CD4-positive, alpha-beta T cell treated with Interleukin-10 for 1 hour (primary cell): Measurements from ENCODE around the gene ZNF283.
"Not testable (repeated sequence)": the region's sequence is repeated elsewhere in the genome, so short reads cannot be mapped to it uniquely, and the experiment has no call there.

Source experiments
- DNase-seq: peaks from one replicate; pipeline ENCODE4 v3.0.0-alpha.2; 2020

The ZNF283 gene

DNA sequence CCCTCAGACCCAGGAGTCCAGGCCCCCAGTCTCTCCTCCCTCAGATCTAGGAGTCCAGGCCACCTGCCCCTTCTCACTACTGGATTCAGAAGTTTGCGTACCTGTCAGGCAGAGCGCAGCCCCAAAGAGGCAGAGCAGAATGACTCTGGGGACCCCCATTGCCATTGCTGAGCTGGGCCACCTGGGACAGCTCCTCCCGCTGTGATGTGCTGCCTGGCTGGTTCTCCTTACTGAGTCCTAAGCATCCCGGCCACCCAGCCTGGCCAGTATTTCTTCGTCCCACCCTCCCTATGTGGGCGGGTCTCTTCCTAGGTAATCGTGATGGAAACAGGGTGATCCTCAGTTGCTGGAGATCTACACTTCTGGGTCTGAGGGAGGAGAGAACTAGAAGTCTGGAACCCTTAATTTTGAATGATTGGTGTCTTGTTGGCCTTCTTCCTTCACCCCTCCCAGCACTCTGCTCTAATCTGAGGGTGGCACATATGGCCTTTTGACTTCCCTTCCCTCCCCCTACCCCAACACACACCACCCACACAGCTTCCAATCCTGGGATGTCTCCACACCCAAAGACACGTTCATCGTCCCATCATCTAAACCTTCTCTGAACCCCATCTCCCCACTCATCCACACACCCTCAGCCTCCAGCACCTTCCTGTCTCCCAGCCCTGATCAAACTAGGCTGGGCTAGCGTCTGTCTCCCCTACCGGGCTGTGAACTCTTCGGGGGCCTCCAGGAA, 24.7 kb upstream of the ZNF283 start, which contains the start of gene LYPD5:
Gene LYPD5 (minus strand): TSS at position 232 of the 736 bp plus-strand sequence. CDS start 67 bp downstream, at position 165.
- DNase-seq: no peak

DNA sequence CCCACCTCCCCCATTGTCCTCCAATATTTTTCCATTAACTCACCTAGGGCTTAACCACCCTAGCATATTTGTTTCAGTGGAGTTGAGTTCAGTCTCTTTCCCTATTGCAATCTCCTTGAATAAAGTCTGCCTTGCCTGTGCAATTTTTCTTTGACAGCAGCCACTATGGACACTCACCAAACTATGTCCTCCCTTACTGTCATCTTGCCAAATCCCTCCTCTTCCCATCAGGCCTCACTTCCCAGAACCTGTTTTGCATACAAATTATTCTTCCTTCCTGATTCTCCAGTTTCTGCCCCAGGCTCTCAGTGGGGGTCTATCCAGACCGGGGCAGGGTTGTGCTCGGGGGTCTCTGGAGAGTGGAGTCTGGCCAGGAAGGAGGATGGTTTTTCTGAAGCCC, 22.7 kb upstream of the ZNF283 start:
- no peak for DNase-seq

DNA sequence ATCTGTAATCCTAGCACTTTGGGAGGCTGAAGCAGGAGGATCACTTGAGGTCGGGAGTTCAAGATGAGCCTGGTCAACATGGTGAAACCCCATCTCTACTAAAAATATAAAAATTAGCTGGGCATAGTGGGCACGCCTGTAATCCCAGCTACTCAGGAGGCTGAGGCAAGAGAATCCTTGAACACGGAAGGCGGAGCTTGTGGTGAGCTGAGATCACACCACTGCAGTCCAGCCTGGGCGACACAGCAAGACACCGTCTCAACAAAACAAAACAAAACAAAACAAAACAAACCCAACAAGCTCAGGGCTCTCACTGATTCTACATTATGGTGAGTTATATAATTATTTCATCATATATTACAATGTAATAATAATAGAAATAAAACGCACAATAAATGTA, 20.7 kb upstream of the ZNF283 start:
- DNase-seq: not testable (repeated sequence)

DNA sequence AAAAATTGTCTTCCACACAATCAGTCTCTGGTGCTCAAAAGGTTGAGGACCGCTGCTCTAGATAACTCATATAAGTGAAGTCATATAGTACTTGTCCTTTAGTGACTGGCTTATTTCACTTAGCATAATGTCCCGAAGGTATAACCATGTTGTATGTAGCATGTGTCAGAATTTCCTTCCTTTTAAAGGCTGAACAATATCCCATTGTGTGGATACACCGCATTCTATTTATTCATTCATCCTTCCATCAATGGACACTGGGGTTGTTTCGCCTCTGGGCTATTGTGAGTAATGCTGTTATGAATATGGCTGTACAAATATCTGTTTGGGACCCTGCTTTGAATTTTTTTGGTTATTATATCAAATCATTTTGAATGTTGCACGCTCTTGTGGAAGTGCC, 20.3 kb upstream of the ZNF283 start:
- no peak for DNase-seq

DNA sequence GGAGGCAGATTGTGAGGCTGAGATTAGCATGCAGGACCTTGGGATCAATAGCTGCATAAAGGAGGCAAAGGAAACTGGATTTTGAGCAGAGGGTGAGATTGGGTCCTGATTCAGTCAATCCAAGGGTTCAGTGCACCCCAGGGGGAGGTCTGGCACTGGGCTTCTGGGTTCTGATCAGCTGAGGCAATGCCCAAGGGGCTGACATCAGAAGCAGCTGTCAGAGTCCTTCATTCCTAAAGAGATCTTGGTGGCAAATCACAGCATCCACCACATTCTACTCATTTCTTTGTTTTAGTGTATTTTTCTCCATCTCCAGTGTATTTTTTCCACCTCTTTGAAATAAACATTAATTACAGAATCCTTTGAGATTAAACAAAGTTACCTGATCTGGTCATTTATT, 19.5 kb upstream of the ZNF283 start:
- no peak for DNase-seq

DNA sequence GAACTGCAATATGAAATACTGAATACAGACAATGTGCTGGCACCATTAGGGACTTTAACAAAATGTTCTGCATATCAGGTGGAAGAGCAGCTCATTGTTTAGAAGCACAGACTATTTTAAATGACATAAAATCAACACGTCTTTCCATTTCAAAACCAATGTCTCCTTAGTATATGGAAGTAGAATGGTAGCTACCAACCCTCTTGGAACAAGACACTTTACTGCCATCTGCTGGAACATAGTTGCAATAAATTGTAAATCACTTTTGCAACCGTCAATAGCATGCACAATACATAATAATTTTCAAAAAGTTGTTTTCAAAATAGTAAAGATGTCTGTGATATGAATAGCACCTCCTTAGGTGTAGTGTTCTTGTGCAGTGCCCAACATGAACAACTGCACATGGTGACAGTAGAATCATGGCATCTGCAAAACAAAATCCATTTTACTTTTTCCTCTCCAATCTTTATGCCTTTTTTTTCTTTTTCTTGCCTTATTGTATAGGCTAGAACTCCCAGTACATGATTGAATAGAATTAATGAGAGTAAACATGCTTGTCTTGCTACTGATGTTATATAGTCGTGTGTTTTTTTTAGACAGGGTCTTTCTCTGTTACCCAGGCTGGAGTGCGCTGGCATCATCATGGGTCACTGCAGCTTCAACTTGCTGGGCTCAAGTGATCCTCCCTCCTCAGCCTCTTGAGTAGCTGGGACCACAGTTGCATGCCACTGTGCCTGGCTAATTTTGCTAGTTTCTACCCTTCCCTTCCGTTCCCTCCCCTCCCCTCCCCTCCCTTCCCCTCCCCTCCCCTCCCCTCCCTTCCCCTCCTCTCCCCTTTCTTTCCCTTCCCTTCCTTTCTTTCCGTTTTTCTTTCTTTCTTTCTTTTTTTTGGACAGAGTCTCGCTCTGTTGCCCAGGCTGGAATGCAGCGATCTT, 17.1 kb upstream of the ZNF283 start:
- peak; percentile 69 for DNase-seq

DNA sequence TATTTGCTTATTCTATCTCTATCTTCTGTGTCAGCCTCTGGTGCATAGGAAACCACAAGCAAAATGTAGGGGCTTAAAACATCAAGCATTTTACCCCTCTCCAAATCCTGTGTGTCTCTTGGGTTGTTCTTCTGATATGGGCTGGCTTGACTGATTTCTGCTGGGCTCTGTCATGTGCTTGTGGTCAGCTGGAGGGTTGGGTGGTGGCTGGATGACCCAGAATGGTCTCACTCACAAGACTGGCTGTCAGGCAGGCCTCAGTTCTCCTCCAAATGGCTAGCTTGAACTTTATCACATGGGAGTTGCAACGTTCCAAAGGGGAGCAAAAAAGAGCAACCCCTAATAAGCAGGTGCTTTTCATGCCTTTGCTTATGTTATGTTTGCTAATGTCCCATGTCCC, 15.3 kb upstream of the ZNF283 start:
- no peak for DNase-seq

DNA sequence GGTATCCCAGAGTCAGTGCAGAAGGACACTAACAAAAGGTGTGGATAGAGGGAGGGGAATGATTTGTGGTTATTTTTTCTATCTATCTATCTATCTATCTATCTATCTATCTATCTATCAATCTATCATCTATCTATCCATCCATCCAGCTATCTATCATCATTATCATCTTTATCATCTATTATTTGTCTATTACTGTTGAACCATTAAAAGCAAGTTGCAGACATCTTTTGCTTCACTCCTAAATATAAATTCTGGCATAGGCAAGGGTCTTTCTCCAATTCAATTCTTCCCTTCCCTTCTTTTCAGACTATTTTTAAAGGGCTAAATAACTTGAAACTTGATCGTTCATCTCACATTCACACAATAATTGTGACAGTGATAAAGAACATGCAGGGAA, 14.9 kb upstream of the ZNF283 start:
- no peak for DNase-seq

DNA sequence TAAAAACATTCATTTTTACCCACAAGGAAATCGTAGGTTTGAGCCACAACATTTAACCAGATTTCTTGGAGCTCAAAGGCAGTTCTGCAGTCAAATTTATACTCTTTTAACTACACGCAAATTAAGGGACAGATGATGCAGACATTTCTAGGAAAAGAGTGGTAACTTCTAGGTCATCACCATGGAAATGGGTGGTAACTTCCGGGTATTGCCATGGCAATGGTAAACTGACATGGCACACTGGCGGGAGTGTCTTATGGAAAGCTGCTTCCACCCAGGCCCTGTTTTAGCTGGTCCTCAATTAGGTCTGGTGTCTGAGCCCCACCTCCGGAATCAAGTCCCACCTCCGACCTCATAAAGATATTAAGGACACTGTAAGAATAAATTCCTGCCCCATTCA, 14.4 kb upstream of the ZNF283 start:
- DNase-seq: peak; percentile 41

DNA sequence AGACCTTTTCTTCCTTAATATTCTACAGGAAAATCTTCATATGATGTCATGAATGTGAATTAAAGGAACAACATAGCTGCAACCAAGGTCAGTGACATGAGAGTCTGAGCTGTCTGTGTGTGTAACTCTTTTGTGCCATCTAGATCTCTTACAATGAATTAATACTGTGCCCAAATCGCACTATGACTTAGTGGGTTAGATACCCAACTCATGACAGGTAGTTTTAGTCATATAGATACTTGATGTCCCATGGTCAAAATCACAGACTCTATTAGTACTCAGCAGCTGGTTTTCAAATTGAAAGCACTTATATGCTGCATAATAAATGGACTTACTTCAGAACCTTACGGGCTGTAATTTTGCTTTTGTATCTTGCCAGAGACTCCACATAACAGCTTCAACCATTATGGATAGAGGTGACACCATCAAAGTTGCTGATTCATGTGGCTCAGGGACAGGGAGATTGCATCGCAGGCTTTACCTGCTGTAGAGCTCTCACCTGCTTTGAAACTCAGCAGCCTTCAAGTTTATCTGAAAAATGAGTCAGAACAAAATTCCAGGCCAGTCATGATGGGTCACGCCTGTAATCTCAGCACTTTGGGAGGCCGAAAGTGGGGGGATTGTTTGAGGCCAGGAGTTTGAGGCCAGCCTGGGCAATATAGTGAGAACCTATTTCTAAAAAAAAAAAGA, 12.3 kb upstream of the ZNF283 start:
- no peak for DNase-seq

DNA sequence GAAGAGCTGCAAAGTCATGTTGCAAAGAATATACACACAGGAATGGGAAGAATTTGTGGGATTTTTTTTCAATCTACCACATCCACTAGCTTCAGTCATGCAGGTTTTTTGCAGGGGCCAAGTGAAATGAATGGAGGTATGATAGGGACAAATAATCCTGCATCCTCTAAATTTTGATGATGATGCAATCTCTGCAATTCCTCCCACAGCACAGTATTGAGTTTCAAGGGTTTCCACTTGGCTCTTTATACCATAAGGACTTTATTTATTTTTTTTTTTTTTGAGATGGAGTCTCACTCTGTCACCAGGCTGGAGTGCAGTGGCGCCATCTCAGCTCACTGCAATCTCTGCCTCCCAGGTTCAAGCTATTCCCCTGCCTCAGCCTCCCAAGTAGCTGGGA, 9.7 kb upstream of the ZNF283 start:
- not testable (repeated sequence) for DNase-seq

DNA sequence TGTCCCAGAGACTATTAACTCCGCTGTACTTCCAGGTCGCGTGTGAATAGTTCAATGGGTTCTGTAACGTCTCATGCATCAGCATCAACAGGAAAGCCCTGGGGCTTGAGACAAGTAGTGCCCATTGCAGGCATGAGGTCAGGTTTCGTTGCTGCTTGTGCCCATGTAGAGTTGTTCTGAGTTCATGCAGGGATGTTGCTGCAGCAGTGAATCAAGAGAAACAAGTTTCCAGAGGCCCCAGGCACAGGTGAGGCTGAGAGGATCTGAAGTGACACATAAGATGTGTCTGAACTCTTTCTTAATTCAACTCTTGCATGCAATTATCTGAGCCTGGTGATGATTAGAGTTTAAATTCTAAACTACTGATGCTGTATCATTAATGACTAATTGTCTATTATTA, 8.6 kb upstream of the ZNF283 start:
- no peak for DNase-seq

DNA sequence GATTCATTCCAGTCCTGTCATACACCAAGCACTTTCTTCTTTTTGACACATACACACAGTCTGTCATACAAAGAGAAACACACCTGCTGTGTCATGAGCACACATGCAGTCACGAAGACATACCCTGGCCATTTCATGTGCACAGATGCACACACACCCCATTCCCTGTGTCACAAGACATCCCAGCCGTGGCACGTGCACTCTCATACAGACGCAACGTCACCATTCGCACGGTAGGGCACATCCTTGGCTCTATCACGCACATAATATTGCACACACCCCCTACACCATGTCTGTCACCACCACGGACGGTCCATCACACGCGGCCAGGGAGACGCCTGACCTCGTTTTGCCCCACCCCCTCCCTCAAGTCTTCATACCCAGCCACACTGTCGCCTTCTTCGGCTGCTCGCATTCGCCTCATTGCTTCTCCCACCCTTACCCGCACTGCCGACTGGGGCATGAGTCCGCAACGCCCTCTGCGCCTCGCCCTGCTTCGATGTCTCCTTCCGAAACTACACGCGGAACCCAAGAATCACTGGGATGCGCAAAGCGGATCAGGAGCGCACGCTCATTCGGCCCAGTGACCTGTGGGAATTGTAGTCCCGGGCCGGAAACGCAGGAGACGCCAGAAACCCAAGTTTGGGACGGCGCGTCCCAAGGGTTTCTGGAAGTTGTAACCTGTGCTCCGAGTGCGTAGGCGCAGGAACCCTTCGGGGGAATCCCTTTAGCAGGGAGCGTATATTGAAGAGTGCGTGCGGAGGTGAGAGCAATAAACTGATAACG, 6.8 kb upstream of the ZNF283 start:
- peak; percentile 23 for DNase-seq

DNA sequence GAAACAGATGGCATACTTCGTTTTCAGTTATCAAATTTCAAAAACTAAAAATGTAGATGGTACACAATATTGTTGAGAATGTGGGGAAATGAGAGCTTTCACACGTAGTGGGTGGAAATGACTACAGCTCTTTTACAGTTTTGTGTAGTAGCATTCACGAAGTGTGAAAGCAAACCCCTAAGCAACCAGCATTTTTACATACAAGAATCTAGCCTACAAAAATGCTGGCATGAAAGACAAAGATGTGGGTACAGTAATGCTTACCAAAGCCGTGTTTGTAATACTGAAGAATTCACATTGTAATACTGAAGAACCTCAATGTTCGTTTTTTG, 6.3 kb upstream of the ZNF283 start:
- no peak for DNase-seq

DNA sequence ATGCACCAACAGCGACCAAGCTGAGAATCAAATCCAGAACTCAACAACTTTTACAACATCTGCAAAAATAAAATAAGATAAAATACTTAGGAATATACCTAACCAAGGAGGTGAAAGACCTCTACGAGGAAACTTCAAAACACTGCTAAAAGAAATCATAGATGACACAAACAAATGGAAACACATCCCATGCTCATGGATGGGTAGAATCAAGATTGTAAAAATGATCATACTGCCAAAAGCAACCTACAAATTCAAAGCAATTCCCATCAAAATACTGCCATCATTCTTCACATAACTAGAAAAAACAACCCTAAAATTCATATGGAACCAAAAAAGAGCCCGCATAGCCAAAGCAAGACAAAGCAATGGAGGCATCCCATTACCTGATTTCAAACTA, 3.3 kb upstream of the ZNF283 start:
- not testable (repeated sequence) for DNase-seq

DNA sequence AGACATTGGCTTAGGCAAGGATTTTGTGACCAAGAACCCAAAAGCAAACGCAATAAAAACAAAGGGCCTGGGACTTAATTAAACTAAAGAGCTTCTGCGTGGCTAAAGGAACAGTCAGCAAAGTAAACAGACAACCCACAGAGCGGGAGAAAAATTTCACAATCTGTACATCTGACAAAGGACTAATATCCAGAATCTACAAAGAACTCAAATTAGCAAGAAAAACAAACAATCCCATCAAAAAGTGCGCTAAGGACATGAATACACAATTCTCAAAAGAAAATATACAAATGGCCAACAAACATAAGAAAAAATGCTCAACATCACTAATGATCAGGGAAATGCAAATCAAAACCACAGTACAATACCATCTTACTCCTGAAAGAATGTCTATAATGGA, 2.5 kb upstream of the ZNF283 start:
- DNase-seq: not testable (repeated sequence)

DNA sequence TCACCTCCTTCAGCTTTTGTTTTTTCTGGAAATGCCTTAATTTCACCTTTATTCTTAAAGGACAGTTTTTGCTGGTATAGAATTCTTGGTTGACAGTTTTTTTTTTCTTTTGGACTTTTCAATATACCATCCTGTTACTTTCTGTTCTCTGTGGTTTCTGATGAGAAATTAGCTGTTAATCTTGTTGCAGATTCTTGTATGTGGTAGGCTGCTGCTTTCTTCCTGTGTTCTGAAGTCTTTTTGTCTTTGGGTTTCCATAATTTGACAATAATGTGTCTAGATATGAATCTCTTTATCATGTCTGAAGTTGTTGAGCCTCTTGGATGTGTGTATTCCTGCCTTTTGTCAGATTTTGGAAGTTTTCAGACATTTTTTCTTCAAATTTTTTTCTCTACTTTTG, 12.0 kb downstream of the ZNF283 start:
- DNase-seq: no peak

DNA sequence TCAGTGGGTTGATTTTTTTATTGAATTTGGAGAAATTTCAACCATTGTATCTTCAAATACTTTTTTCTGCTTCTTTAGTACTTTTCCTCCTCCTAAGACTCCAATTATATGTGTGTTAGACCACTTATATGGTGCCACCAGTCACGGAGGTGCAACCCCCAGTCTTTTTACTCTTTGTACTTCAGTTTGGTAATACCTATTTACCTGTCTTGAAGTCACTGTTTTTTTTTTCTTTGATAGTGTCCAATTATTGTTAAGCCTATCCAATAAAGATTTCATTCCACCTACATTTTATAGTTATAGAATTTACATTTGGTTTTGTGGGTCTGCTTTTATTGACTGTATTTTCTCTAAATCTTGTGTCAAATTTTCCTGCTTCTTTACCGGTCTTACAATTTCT, 14.9 kb downstream of the ZNF283 start:
- DNase-seq: no peak

DNA sequence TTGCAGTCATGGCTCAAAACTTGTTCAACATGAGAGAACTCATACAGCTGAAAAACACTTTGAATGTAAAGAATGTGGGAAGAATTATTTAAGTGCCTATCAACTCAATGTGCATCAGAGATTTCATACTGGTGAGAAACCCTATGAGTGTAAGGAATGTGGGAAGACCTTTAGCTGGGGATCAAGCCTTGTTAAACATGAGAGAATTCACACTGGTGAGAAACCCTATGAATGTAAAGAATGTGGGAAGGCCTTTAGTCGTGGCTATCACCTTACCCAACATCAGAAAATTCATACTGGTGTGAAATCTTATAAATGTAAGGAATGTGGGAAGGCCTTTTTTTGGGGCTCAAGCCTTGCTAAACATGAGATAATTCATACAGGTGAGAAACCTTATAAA, 20.1 kb downstream of the ZNF283 start:
- no peak for DNase-seq

DNA sequence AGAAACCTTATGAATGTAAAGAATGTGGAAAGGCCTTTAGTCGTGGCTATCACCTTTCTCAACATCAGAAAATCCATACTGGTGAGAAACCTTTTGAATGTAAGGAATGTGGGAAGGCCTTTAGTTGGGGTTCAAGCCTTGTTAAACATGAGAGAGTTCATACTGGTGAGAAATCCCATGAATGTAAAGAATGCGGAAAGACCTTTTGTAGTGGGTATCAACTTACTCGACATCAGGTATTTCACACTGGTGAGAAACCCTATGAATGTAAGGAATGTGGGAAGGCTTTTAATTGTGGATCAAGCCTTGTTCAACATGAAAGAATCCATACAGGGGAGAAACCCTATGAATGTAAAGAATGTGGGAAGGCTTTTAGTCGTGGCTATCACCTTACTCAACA, 20.8 kb downstream of the ZNF283 start:
- DNase-seq: no peak

DNA sequence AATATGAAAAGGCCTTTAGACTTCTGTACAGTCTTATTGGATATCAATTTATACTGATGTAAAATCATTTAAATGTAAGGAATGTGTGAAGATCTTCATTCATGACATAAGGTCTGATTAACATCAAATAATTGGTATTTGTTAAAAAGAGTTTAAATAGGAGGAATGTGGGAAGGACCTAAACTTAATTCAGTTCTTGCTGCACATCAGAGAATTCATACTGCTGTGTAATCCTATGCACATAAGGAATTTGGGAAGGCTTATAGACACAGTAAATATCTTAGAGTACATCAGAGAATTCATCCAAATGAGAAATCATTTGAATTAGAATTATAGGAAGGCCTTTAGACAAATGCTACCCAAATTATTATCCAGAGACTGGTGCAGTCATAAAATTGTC, 21.7 kb downstream of the ZNF283 start:
- no peak for DNase-seq

DNA sequence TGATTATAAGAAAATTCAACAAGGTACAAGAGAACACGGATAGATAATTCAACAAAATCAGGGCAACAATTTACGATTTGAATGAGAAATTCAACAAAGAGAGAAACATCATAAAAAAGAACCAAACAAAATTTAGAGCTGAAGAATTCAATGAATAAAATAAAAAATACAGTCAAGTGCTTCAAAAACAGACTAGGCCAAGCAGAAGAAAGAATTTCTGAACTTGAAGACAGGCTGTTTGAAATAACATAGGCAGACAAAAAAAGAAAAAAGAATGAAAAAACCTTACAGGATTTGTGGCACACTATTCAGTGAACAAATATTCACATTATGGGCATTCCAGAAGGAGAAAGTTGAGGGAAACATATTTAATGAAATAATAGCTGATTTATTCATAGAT, 31.1 kb downstream of the ZNF283 start:
- no peak for DNase-seq

DNA sequence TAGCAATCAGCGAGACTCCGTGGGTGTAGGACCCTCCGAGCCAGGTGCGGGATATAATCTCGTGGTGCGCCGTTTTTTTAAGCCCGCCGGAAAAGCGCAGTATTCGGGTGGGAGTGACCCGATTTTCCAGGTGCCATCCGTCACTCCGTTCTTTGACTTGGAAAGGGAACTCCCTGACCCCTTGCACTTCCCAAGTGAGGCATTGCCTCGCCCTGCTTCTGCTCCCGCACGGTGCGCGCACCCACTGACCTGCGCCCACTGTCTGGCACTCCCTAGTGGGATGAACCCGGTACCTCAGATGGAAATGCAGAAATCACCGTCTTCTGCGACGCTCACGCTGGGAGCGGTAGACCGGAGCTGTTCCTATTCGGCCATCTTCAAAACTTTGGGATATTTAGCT, 39.8 kb downstream of the ZNF283 start:
- not testable (repeated sequence) for DNase-seq
